ENCODE results near the gene SHANK2.

Gene SHANK2

GRCh38 chr11:71218789-71219499 lies 33.4 kb downstream of the SHANK2 start:
- DNase-seq = no peak

- DNase-seq = no peak
These were observed 36.9 kb downstream of the SHANK2 start for GRCh38 chr11:71215425-71215965.

GRCh38 chr11:71214553-71215424 lies 37.6 kb downstream of the SHANK2 start:
- no peak for DNase-seq

- DNase-seq = no peak
These were observed 38.5 kb downstream of the SHANK2 start for GRCh38 chr11:71213696-71214552.

- DNase-seq = no peak
These were observed 39.4 kb downstream of the SHANK2 start for GRCh38 chr11:71212871-71213559.

- DNase-seq = no peak
These were observed 40.7 kb downstream of the SHANK2 start for GRCh38 chr11:71211631-71212030.

GRCh38 chr11:71210861-71211260 lies 41.5 kb downstream of the SHANK2 start:
- no peak for DNase-seq

GRCh38 chr11:71209656-71210055 lies 42.7 kb downstream of the SHANK2 start:
- no peak for DNase-seq

GRCh38 chr11:71209181-71209580 lies 43.2 kb downstream of the SHANK2 start:
- DNase-seq = no peak

- DNase-seq = no peak
These were observed 44.2 kb downstream of the SHANK2 start for GRCh38 chr11:71208011-71208774.

GRCh38 chr11:71207563-71207962 lies 44.8 kb downstream of the SHANK2 start:
- no peak for DNase-seq

GRCh38 chr11:71206186-71206585 lies 46.2 kb downstream of the SHANK2 start:
- no peak for DNase-seq

GRCh38 chr11:71204748-71205664 lies 47.4 kb downstream of the SHANK2 start:
- DNase-seq = no peak

GRCh38 chr11:71204294-71204693 lies 48.1 kb downstream of the SHANK2 start:
- no peak for DNase-seq

GRCh38 chr11:71203681-71204080 lies 48.7 kb downstream of the SHANK2 start:
- DNase-seq = no peak

GRCh38 chr11:71202966-71203365 lies 49.4 kb downstream of the SHANK2 start:
- DNase-seq = no peak

- DNase-seq = no peak
These were observed 49.8 kb downstream of the SHANK2 start for GRCh38 chr11:71202598-71202944.
